ENCODE results near the gene MSMO1.
"Not testable (repeated sequence)": the region's sequence is repeated elsewhere in the genome, so short reads cannot be mapped to it uniquely, and the experiment has no call there.

DNA sequence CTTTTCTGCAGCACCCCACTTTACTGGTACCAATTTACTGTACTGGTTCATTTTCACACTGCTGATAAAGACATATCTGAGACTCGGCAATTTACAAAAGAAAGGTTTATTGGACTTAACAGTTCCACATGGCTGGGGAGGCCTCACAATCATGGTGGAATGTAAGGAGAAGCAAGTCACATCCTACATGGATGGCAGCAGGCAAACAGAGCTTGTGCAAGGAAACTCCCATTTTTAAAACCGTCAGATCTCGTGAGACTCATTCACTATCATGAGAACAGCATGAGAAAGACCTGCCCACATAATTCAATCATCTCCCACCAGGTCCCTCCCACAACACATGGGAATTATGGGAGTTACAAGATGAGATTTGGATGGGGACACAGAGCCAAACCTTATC, 42.8 kb upstream of the MSMO1 start:
- TF ChIP-seq, protein P1, sequence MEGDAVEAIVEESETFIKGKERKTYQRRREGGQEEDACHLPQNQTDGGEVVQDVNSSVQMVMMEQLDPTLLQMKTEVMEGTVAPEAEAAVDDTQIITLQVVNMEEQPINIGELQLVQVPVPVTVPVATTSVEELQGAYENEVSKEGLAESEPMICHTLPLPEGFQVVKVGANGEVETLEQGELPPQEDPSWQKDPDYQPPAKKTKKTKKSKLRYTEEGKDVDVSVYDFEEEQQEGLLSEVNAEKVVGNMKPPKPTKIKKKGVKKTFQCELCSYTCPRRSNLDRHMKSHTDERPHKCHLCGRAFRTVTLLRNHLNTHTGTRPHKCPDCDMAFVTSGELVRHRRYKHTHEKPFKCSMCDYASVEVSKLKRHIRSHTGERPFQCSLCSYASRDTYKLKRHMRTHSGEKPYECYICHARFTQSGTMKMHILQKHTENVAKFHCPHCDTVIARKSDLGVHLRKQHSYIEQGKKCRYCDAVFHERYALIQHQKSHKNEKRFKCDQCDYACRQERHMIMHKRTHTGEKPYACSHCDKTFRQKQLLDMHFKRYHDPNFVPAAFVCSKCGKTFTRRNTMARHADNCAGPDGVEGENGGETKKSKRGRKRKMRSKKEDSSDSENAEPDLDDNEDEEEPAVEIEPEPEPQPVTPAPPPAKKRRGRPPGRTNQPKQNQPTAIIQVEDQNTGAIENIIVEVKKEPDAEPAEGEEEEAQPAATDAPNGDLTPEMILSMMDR (conservative IDR thresholded peaks at IDR 0.05; ENCODE audit: low read length): not testable (repeated sequence)
- TF ChIP-seq EZH2phosphoT487 (IDR thresholded peaks at IDR 0.05; ENCODE audit: borderline replicate concordance, low read depth, low read length): not testable (repeated sequence)

All from OCI-LY7 (cell line).